NCI-H2081 (cell line): Measurements from ENCODE around the gene TENT4A.

Experiments used
- DNase-seq, 2 experiments: peaks; one replicate each; lab custom pipeline; 2025; lab: John Stamatoyannopoulos, UW

The TENT4A gene

GRCh38 chr5:6752782-6753181 lies 39.5 kb downstream of the TENT4A start:
- no peak for DNase-seq

GRCh38 chr5:6753851-6754250 lies 40.6 kb downstream of the TENT4A start:
- DNase-seq = no peak

- no peak for DNase-seq
Observed at GRCh38 chr5:6754766-6755165, 41.5 kb downstream of the TENT4A start.

GRCh38 chr5:6755519-6755918 lies 42.3 kb downstream of the TENT4A start:
- no peak for DNase-seq

- DNase-seq = no peak
Observed at GRCh38 chr5:6755941-6756340, 42.7 kb downstream of the TENT4A start.

GRCh38 chr5:6757414-6757969 lies 44.3 kb downstream of the TENT4A start:
- DNase-seq = no peak

- no peak for DNase-seq
Observed at GRCh38 chr5:6758236-6758635, 45.0 kb downstream of the TENT4A start.

GRCh38 chr5:6758706-6759105 lies 45.5 kb downstream of the TENT4A start:
- DNase-seq = no peak

- DNase-seq = no peak
Observed at GRCh38 chr5:6759401-6759800, 46.2 kb downstream of the TENT4A start.

GRCh38 chr5:6759983-6760382 lies 46.8 kb downstream of the TENT4A start:
- DNase-seq = no peak

- no peak for DNase-seq
Observed at GRCh38 chr5:6760686-6761085, 47.5 kb downstream of the TENT4A start.

- DNase-seq = no peak
Observed at GRCh38 chr5:6761333-6761732, 48.1 kb downstream of the TENT4A start.

GRCh38 chr5:6762116-6762515 lies 48.9 kb downstream of the TENT4A start:
- no peak for DNase-seq

GRCh38 chr5:6762697-6763096 lies 49.5 kb downstream of the TENT4A start:
- DNase-seq = no peak

- no peak for DNase-seq
Observed at GRCh38 chr5:6763191-6763590, 50.0 kb downstream of the TENT4A start.

GRCh38 chr5:6765612-6766525 lies 52.6 kb downstream of the TENT4A start:
- peak; percentile 92 to 95 for DNase-seq

- DNase-seq = peak; percentile 89 to 94
Observed at GRCh38 chr5:6766604-6767093, 53.4 kb downstream of the TENT4A start.

GRCh38 chr5:6767481-6768063 lies 54.3 kb downstream of the TENT4A start:
- DNase-seq = no peak

GRCh38 chr5:6768590-6769230 lies 55.5 kb downstream of the TENT4A start:
- no peak for DNase-seq

GRCh38 chr5:6770826-6771607 lies 57.8 kb downstream of the TENT4A start:
- no peak for DNase-seq

- no peak for DNase-seq
Observed at GRCh38 chr5:6772886-6773285, 59.7 kb downstream of the TENT4A start.
